Measurements from ENCODE around the gene KIF4A. TPM values are rescaled to one million over a fixed set of nuclear protein-coding genes. Genes with fewer than 3 reads are reported as not detected.

Gene KIF4A
- total and polyA plus RNA-seq, 10 of the 15 experiments (the other 5 are each of a cell fraction or from before 2014, with no cell fraction given), result 10.8 to 28.8 (median 22.5) TPM

DNA sequence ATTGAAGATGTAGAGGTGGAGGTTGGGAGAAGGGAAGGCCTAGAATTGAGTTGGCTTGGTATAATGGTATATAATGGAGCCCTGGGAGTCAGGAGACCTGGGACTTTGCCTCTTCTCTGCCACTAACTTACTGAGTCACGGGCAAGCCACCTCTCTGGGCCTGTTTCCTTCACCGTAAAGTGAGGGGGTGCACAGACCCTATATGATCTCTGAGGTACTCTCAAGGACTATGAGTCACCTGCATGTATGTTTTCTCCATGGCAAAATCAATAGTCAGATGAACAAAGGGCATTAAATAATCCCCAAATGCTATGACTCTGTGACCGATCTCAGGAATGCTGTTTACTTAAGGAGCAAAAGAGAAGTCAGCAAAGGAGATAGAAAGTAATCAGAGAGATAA is 35.0 kb upstream of the KIF4A start:
- BruUV-seq (replicated peaks), result no TSS peak
- in situ Hi-C loops (cut with MboI), result no loop called here
- POLR2A ChIA-PET, result no interaction called here

DNA sequence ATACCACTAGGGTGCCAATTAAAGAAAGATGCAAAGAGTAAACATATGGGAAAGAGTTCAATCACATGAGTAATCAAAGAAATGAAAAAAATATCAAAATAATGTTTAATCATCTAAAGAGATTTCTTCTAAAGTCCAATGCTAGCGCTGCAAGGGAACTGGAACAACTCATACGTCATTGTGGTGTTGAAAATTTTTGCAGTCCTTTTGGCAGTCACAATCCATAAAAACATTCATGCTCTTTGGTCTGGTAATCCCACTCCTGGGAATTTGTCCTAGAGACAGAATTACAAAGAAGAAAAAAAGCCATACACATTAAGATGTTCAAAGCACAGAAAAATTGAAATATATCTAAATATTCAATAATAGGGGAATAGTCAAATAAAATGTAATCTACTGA is 34.5 kb upstream of the KIF4A start:
- DNase-seq (ENCODE audit: low read depth, low spot score) (no peak), FAIRE-seq (no peak)

More for the DNA sequence above, 35.0 kb upstream of the KIF4A start:
- Histone ChIP-seq H3K4me2 (ENCODE audit: control insufficient read depth, insufficient read depth) (no peak overlapping the region), H4K20me1 (ENCODE audit: control insufficient read depth, insufficient read depth) (no peaks in the 10 kb centered on the region), H3K9ac (ENCODE audit: control insufficient read depth, insufficient read depth, low read length) (no peak overlapping the region), H3K4me1 (ENCODE audit: control insufficient read depth, insufficient read depth, low read length) (no peaks in the 10 kb centered on the region), H3K79me2 (ENCODE audit: control insufficient read depth, insufficient read depth, low read length) (no peaks in the 10 kb centered on the region), H3K27ac (ENCODE audit: control insufficient read depth, insufficient read depth) (no peak overlapping the region), H3K9me3 (replicated peaks; ENCODE audit: control insufficient read depth, insufficient read depth, low read length) (no peaks in the 10 kb centered on the region), H3K36me3 (ENCODE audit: control insufficient read depth in 2 of 2, insufficient read depth in 2 of 2, low read length in 1 of 2) (no peaks in the 10 kb centered on the region), H3K4me3 (no peak overlapping the region), H3K27me3 (replicated peaks in 1 of 2; ENCODE audit: control insufficient read depth in 2 of 2, insufficient read depth in 2 of 2, low read length in 1 of 2) (no peaks in the 10 kb centered on the region), H2AFZ (ENCODE audit: control insufficient read depth, low read depth, low read length) (no peak overlapping the region)
- DNase-seq (ENCODE audit: low read depth, low spot score) (no peak), FAIRE-seq (no peak), ATAC-seq (no peak)
- intact Hi-C loops (cut with micrococcal nuclease; ENCODE audit: unreplicated experiment), result no loop called here
- ChIA-PET SMC1A (ENCODE audit: uncharacterized antibody, unreplicated experiment) (no interaction called here), RAD21 (ENCODE audit: unreplicated experiment) (no interaction called here), CTCF (no interaction called here)
- WGBS (ENCODE audit: insufficient coverage, insufficient replicate concordance, low lambda C conversion rate, missing lambda C conversion rate), result 69% methylated on average over 3 of the region's 3 CpGs
- TF ChIP-seq, protein P1, sequence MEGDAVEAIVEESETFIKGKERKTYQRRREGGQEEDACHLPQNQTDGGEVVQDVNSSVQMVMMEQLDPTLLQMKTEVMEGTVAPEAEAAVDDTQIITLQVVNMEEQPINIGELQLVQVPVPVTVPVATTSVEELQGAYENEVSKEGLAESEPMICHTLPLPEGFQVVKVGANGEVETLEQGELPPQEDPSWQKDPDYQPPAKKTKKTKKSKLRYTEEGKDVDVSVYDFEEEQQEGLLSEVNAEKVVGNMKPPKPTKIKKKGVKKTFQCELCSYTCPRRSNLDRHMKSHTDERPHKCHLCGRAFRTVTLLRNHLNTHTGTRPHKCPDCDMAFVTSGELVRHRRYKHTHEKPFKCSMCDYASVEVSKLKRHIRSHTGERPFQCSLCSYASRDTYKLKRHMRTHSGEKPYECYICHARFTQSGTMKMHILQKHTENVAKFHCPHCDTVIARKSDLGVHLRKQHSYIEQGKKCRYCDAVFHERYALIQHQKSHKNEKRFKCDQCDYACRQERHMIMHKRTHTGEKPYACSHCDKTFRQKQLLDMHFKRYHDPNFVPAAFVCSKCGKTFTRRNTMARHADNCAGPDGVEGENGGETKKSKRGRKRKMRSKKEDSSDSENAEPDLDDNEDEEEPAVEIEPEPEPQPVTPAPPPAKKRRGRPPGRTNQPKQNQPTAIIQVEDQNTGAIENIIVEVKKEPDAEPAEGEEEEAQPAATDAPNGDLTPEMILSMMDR (IDR thresholded peaks at IDR 0.05 in 2 of 3, conservative IDR thresholded peaks at IDR 0.05 in 1 of 3; ENCODE audit: control insufficient read depth in 2 of 3, extremely low read depth in 1 of 3, insufficient read depth in 1 of 3, low read depth in 3 of 3, low read length in 3 of 3), result no peak
- TF ChIP-seq RUNX3 (IDR thresholded peaks at IDR 0.05; ENCODE audit: low read length) (no peak), SIX5 (IDR thresholded peaks at IDR 0.05; ENCODE audit: low read depth, low read length, severe bottlenecking) (no peak)

More for the DNA sequence above, 34.5 kb upstream of the KIF4A start:
- CTCF ChIA-PET, result no interaction called here
- Histone ChIP-seq H3K4me1 (ENCODE audit: control insufficient read depth, insufficient read depth, low read length) (no peaks in the 10 kb centered on the region), H2AFZ (ENCODE audit: control insufficient read depth, low read depth, low read length) (no peak overlapping the region), H3K9ac (ENCODE audit: control insufficient read depth, insufficient read depth, low read length) (no peak overlapping the region), H3K9me3 (replicated peaks; ENCODE audit: control insufficient read depth, insufficient read depth, low read length) (no peaks in the 10 kb centered on the region), H3K27me3 (replicated peaks in 1 of 2; ENCODE audit: control insufficient read depth in 2 of 2, insufficient read depth in 2 of 2, low read length in 1 of 2) (no peaks in the 10 kb centered on the region), H3K27ac (ENCODE audit: control insufficient read depth, insufficient read depth) (no peak overlapping the region), H3K4me3 (no peak overlapping the region), H4K20me1 (ENCODE audit: control insufficient read depth, insufficient read depth) (no peaks in the 10 kb centered on the region), H3K36me3 (ENCODE audit: control insufficient read depth in 2 of 2, insufficient read depth in 2 of 2, low read length in 1 of 2) (no peaks in the 10 kb centered on the region), H3K4me2 (ENCODE audit: control insufficient read depth, insufficient read depth) (no peak overlapping the region), H3K79me2 (ENCODE audit: control insufficient read depth, insufficient read depth, low read length) (no peaks in the 10 kb centered on the region)
- SMC1A ChIA-PET (ENCODE audit: uncharacterized antibody, unreplicated experiment), result no interaction called here
- intact Hi-C loops (cut with micrococcal nuclease; ENCODE audit: unreplicated experiment) (no loop called here), in situ Hi-C loops (cut with MboI) (no loop called here)
- 75% methylated on average over 2 of the region's 2 CpGs for WGBS (ENCODE audit: insufficient coverage, insufficient replicate concordance, low lambda C conversion rate, missing lambda C conversion rate)
- BruUV-seq (replicated peaks), result no TSS peak
- POLR2A ChIA-PET, result no interaction called here
- RAD21 ChIA-PET (ENCODE audit: unreplicated experiment), result no interaction called here
- no peak for ATAC-seq
- TF ChIP-seq GATAD2B (conservative IDR thresholded peaks at IDR 0.05; ENCODE audit: low read depth) (no peak), RFX5 (IDR thresholded peaks at IDR 0.05; ENCODE audit: low read depth, low read length) (no peak), SIX5 (IDR thresholded peaks at IDR 0.05; ENCODE audit: low read depth, low read length, severe bottlenecking) (no peak), ZNF384 (IDR thresholded peaks at IDR 0.05; ENCODE audit: borderline replicate concordance, low read depth, low read length) (no peak), YBX1 (IDR thresholded peaks at IDR 0.05) (no peak)
- TF ChIP-seq, protein P2, sequence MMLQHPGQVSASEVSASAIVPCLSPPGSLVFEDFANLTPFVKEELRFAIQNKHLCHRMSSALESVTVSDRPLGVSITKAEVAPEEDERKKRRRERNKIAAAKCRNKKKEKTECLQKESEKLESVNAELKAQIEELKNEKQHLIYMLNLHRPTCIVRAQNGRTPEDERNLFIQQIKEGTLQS (IDR thresholded peaks at IDR 0.05; ENCODE audit: borderline replicate concordance, extremely low read depth, low read depth, low read length), result no peak
- TF ChIP-seq, protein P3, sequence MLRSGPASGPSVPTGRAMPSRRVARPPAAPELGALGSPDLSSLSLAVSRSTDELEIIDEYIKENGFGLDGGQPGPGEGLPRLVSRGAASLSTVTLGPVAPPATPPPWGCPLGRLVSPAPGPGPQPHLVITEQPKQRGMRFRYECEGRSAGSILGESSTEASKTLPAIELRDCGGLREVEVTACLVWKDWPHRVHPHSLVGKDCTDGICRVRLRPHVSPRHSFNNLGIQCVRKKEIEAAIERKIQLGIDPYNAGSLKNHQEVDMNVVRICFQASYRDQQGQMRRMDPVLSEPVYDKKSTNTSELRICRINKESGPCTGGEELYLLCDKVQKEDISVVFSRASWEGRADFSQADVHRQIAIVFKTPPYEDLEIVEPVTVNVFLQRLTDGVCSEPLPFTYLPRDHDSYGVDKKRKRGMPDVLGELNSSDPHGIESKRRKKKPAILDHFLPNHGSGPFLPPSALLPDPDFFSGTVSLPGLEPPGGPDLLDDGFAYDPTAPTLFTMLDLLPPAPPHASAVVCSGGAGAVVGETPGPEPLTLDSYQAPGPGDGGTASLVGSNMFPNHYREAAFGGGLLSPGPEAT (IDR thresholded peaks at IDR 0.05; ENCODE audit: low read depth), result no peak

Measured in GM12878 (cell line).